BJ (cell line): Measurements from ENCODE around the gene SMAD6. TPM values are rescaled to one million over a fixed set of nuclear protein-coding genes. Genes with fewer than 3 reads are reported as not detected.

Source experiments
- CTCF ChIA-PET: fragments of 350-600 bp; formaldehyde crosslinking; extraction: SDS; loops from one replicate; lab custom pipeline; 2021; ENCODE audit warnings: antibody characterized with exemption, inconsistent platforms; lab: Yijun Ruan, JAX
- POLR2A ChIA-PET: fragments of 300-600 bp; sonication (Branson Sonifier 250); formaldehyde crosslinking; extraction: SDS; loops from one replicate; lab custom pipeline; 2021; ENCODE audit warnings: antibody characterized with exemption; lab: Charles Lee
- DNase-seq: peaks from one replicate; pipeline ENCODE4 v3.0.0-alpha.2; 2011; ENCODE audit warnings: low read depth
- H3K27me3 ChIP-seq: 2 replicates; pipeline ENCODE4 v1.6.0; 2011; ENCODE audit warnings: low read length; ENCODE audit not compliant: control insufficient read depth, insufficient read depth
- H3K36me3 ChIP-seq: 2 replicates; pipeline ENCODE4 v1.5.1; 2011; ENCODE audit warnings: low read length; ENCODE audit not compliant: control insufficient read depth, insufficient read depth
- H3K4me3 ChIP-seq: 2 replicates; pipeline ENCODE4 v1.5.1; 2011; ENCODE audit warnings: low read depth, mild to moderate bottlenecking, control low read depth, low read length
- CTCF ChIP-seq: IDR thresholded peaks from 2 replicates; pipeline ENCODE4 v1.5.1; 2011; ENCODE audit warnings: low read depth, mild to moderate bottlenecking, control low read depth, inconsistent platforms, low read length, moderate library complexity; ENCODE audit not compliant: insufficient read depth
- polyA plus RNA-seq: library from polyadenylated mRNA; depleted of rRNA; stranded (reverse); fragments of >200 nt; gene quantifications from 2 replicates; pipeline ENCODE4 v1.2.3, GENCODE V29; 2011

Gene SMAD6
- polyA plus RNA-seq, 1 experiment = 3.8 TPM

- no peak for DNase-seq
- Histone ChIP-seq H3K27me3 (no peaks in the 10 kb centered on the region), H3K36me3 (peaks cover 3% of the 10 kb centered on the region), H3K4me3 (no peak overlapping the region)
- POLR2A ChIA-PET = no interaction called here
- CTCF ChIA-PET = interaction anchor here (0.9 kb wide), 1 partner anchor 31 kb away, joined by 6 read pairs; no protein-coding TSS in a partner anchor
- TF ChIP-seq CTCF = no peak
Measured at GRCh38 chr15:66741646-66742045, 39.6 kb downstream of the SMAD6 start.

- no peak for TF ChIP-seq CTCF
Measured at GRCh38 chr15:66742286-66742685, 40.2 kb downstream of the SMAD6 start.

GRCh38 chr15:66743204-66743603, 41.2 kb downstream of the SMAD6 start:
- H3K27me3 ChIP-seq = no peaks in the 10 kb centered on the region
- TF ChIP-seq CTCF = no peak
- no peak overlapping the region for H3K4me3 ChIP-seq
- H3K36me3 ChIP-seq = peaks cover under 1% of the 10 kb centered on the region; the same call in 1 of the 2 replicates
- ChIA-PET POLR2A (no interaction called here), CTCF (interaction anchor here (1.3 to 1.4 kb wide), 3 partner anchors 11 to 31 kb away, joined by 3 read pairs; no protein-coding TSS in a partner anchor)
- no peak for DNase-seq

More at GRCh38 chr15:66742286-66742685, 40.2 kb downstream of the SMAD6 start:
- ChIA-PET POLR2A (no interaction called here), CTCF (interaction anchor here (1.3 to 1.4 kb wide), 2 partner anchors 10 to 12 kb away, joined by 3 read pairs; no protein-coding TSS in a partner anchor)
- peaks cover 3% of the 10 kb centered on the region for H3K36me3 ChIP-seq
- H3K27me3 ChIP-seq = no peaks in the 10 kb centered on the region
- H3K4me3 ChIP-seq = no peak overlapping the region
- DNase-seq = no peak

GRCh38 chr15:66743703-66744536, 41.9 kb downstream of the SMAD6 start:
- ChIA-PET CTCF (interaction anchor here (0.6 to 1.4 kb wide), 6 partner anchors 11 to 107 kb away, joined by 3 read pairs; no protein-coding TSS in a partner anchor), POLR2A (no interaction called here)
- no peak for TF ChIP-seq CTCF
- Histone ChIP-seq H3K4me3 (no peak overlapping the region), H3K36me3 (no peaks in the 10 kb centered on the region), H3K27me3 (no peaks in the 10 kb centered on the region)
- no peak for DNase-seq

- Histone ChIP-seq H3K4me3 (no peak overlapping the region), H3K36me3 (no peaks in the 10 kb centered on the region), H3K27me3 (no peaks in the 10 kb centered on the region)
- no peak for DNase-seq
- 0 out of 2 replicates have a peak, but pooled peaks have one; percentile 14 for TF ChIP-seq CTCF
- POLR2A ChIA-PET = no interaction called here
- CTCF ChIA-PET = interaction anchor here (0.6 to 1.8 kb wide), 3 partner anchors 30 to 39 kb away, joined by 3 to 5 read pairs (median 3); no protein-coding TSS in a partner anchor
Measured at GRCh38 chr15:66744610-66745279, 42.7 kb downstream of the SMAD6 start.
